ENCODE results near the gene KBTBD12. TPM values are rescaled to one million over a fixed set of nuclear protein-coding genes. Genes with fewer than 3 reads are reported as not detected.

The KBTBD12 gene
- total and polyA plus RNA-seq, 2 experiments from 2014 or later = 0.07 TPM; not detected in 1

DNA sequence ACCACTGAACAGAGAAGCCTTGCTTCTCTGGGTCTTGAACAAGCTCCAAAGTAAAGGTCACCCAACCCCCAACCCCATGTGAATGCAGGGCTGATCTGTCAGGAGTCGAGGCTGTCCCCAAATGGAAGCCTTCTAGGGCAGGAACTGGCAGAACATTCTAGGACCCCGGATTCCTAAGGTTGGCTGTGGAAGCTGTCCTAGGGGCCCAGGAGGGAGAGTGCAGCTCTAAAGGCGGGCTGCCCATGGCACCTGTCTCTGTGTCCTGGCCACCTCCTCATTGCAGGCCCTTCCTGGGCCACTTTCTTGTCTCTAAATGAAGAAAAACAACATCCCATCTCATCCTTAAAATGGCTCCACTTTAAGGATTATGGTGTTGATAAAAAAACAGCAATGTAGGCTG is 83.6 kb downstream of the KBTBD12 start:
- 82% methylated on average over 3 of the region's 3 CpGs for WGBS (ENCODE audit: low lambda C conversion rate, missing lambda C conversion rate)
- Histone ChIP-seq H3K9me3 (ENCODE audit: low read depth) (no peaks in the 10 kb centered on the region), H3K27me3 (no peaks in the 10 kb centered on the region), H3K36me3 (replicated peaks; ENCODE audit: insufficient read depth, low read depth) (no peaks in the 10 kb centered on the region), H3K4me2 (no peak overlapping the region), H4K20me1 (ENCODE audit: insufficient read depth, poor library complexity, severe bottlenecking) (no peaks in the 10 kb centered on the region), H3K79me2 (no peaks in the 10 kb centered on the region), H3K27ac (peak overlapping the region; percentile 81), H3K9me2 (replicated peaks; ENCODE audit: insufficient read depth) (no peaks in the 10 kb centered on the region), H2AFZ (no peak overlapping the region), H3K4me3 (no peak overlapping the region), H3K4me1 (ENCODE audit: insufficient read depth) (peaks cover 7% of the 10 kb centered on the region)
- TF ChIP-seq EZH2 (IDR thresholded peaks at IDR 0.05; ENCODE audit: borderline replicate concordance) (no peak), EZH2phosphoT487 (IDR thresholded peaks at IDR 0.05; ENCODE audit: low read depth, severe bottlenecking, unreplicated experiment) (no peak)
- TF ChIP-seq, protein P1, sequence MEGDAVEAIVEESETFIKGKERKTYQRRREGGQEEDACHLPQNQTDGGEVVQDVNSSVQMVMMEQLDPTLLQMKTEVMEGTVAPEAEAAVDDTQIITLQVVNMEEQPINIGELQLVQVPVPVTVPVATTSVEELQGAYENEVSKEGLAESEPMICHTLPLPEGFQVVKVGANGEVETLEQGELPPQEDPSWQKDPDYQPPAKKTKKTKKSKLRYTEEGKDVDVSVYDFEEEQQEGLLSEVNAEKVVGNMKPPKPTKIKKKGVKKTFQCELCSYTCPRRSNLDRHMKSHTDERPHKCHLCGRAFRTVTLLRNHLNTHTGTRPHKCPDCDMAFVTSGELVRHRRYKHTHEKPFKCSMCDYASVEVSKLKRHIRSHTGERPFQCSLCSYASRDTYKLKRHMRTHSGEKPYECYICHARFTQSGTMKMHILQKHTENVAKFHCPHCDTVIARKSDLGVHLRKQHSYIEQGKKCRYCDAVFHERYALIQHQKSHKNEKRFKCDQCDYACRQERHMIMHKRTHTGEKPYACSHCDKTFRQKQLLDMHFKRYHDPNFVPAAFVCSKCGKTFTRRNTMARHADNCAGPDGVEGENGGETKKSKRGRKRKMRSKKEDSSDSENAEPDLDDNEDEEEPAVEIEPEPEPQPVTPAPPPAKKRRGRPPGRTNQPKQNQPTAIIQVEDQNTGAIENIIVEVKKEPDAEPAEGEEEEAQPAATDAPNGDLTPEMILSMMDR (IDR thresholded peaks at IDR 0.05; ENCODE audit: poor library complexity) = no peak
- DNase-seq (ENCODE audit: low spot score) = no peak

DNA sequence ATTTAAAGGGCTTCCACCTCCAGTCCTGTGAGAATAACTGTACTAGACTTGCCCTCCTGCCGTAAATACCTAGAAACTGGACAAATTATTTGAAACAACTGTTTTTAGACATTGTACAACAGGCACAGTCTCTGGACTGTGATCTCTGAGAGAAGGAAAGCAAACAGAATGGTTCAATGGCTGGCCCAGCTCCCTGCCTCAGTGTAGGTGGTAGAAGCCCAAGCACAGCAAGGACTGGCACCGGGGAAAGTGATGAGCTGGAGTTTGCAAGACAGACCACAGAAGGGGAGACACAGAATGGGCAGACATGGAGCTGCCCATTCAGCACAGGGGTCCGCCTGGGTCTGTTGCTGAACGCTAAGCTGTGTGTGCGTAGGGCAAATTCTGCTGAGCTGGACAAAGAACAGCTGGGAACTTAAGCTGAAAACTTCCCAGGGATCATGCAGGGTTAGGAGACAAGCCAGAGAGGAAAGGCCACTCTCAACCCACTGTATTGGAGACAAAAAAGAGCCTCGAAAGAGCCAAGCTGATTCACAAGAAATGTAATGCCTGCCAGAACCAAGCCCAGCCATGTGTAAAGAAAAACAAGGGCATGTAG is 84.6 kb downstream of the KBTBD12 start:
- Histone ChIP-seq H2AFZ (no peak overlapping the region), H3K27me3 (peaks cover 5% of the 10 kb centered on the region), H3K27ac (no peak overlapping the region), H3K4me1 (ENCODE audit: insufficient read depth) (peaks cover 7% of the 10 kb centered on the region), H4K20me1 (ENCODE audit: insufficient read depth, poor library complexity, severe bottlenecking) (no peaks in the 10 kb centered on the region), H3K9me3 (ENCODE audit: low read depth) (no peaks in the 10 kb centered on the region), H3K4me2 (no peak overlapping the region), H3K4me3 (no peak overlapping the region), H3K36me3 (replicated peaks; ENCODE audit: insufficient read depth, low read depth) (no peaks in the 10 kb centered on the region), H3K9me2 (replicated peaks; ENCODE audit: insufficient read depth) (no peaks in the 10 kb centered on the region), H3K79me2 (no peaks in the 10 kb centered on the region)
- WGBS (ENCODE audit: low lambda C conversion rate, missing lambda C conversion rate) = 92% methylated on average over 6 of the region's 6 CpGs
- TF ChIP-seq EZH2phosphoT487 (IDR thresholded peaks at IDR 0.05; ENCODE audit: low read depth, severe bottlenecking, unreplicated experiment) = no peak
- no peak for TF ChIP-seq EZH2 (IDR thresholded peaks at IDR 0.05; ENCODE audit: borderline replicate concordance)
- TF ChIP-seq, protein P1 (IDR thresholded peaks at IDR 0.05; ENCODE audit: poor library complexity) = no peak
- DNase-seq (ENCODE audit: low spot score) = no peak

DNA sequence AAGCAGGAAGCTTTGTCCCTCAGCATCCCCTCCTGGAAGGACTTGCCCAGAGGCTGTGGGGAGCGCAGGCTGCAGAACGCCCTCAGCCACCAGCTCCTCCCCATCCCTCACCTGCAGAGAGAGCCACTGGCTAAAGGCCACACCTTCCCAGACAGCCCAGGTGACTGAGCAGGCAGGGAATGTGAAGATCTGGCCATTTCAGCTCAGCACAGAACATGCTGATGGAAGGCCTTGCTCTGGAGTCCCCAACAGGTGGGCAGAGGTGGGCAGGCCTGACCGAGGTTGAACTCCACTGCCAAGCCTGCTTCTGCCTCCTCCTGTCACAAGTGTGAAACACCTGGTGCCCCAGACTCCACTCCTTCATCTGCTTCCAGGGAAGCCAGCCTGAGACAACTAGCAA is 86.5 kb downstream of the KBTBD12 start:
- no peak overlapping the region for H3K4me3 ChIP-seq
- TF ChIP-seq EZH2phosphoT487 (IDR thresholded peaks at IDR 0.05; ENCODE audit: low read depth, severe bottlenecking, unreplicated experiment) (no peak), EZH2 (IDR thresholded peaks at IDR 0.05; ENCODE audit: borderline replicate concordance) (no peak)
- TF ChIP-seq, protein P1 (IDR thresholded peaks at IDR 0.05; ENCODE audit: poor library complexity) = no peak
- peaks cover 17% of the 10 kb centered on the region for H3K4me1 ChIP-seq (ENCODE audit: insufficient read depth)
- H3K9me2 ChIP-seq (replicated peaks; ENCODE audit: insufficient read depth) = no peaks in the 10 kb centered on the region
- no peak overlapping the region for H3K4me2 ChIP-seq
- H3K79me2 ChIP-seq = no peaks in the 10 kb centered on the region
- H4K20me1 ChIP-seq (ENCODE audit: insufficient read depth, poor library complexity, severe bottlenecking) = no peaks in the 10 kb centered on the region
- peaks cover 5% of the 10 kb centered on the region for H3K27me3 ChIP-seq
- no peak for DNase-seq (ENCODE audit: low spot score)
- no peaks in the 10 kb centered on the region for H3K36me3 ChIP-seq (replicated peaks; ENCODE audit: insufficient read depth, low read depth)
- WGBS (ENCODE audit: low lambda C conversion rate, missing lambda C conversion rate) = 59% methylated on average over 3 of the region's 3 CpGs
- no peak overlapping the region for H3K27ac ChIP-seq
- H3K9me3 ChIP-seq (ENCODE audit: low read depth) = no peaks in the 10 kb centered on the region
- no peak overlapping the region for H2AFZ ChIP-seq
